Measurements from ENCODE around the gene ARHGAP22.

GRCh38 chr10:48475943-48476278 is 129.0 kb downstream of the ARHGAP22 start:
- TF ChIP-seq CTCF (IDR thresholded peaks at IDR 0.05): no peak
- no peak for TF ChIP-seq POLR2AphosphoS5 (IDR thresholded peaks at IDR 0.05)
